ENCODE data around the gene AMER2. TPM values are rescaled to one million over a fixed set of nuclear protein-coding genes. Genes with fewer than 3 reads are reported as not detected.

AMER2 gene
- total RNA-seq, 2 experiments from 2014 or later, result not detected

DNA sequence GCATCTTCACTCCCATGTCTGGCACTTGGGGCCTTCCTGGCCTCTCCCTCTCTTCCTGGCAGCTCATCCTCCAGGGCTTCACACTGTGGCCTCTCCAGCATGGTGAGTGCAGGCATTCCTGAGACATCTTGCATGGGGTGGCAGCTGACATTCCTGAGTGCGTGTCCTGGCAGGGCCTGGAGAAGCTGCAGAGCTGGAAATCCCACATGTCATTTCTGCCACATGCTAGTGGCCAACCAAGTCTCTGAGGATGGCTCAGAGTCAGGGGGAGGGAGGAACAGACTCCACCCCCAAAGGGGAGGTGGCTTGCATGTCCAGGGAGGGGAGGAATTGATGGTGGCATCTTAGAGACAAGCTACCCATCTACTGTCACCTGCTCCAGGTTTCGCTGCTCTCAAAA is 41.6 kb upstream of the AMER2 start:
- Histone ChIP-seq H3K4me3 (ENCODE audit: low read depth, low read length, poor library complexity, severe bottlenecking) (no peak overlapping the region), H3K79me2 (ENCODE audit: insufficient read depth, low read depth, low read length) (no peaks in the 10 kb centered on the region), H3K4me1 (ENCODE audit: insufficient read depth, low read length, poor library complexity, severe bottlenecking) (no peaks in the 10 kb centered on the region), H3K9me2 (ENCODE audit: insufficient read depth, low read length) (no peaks in the 10 kb centered on the region), H4K20me1 (ENCODE audit: insufficient read depth, low read length) (no peaks in the 10 kb centered on the region), H3K9me3 (ENCODE audit: low read length) (no peaks in the 10 kb centered on the region), H3K4me2 (ENCODE audit: low read length) (no peak overlapping the region), H3K27ac (ENCODE audit: low read depth, low read length, poor library complexity, severe bottlenecking) (no peak overlapping the region), H3K36me3 (ENCODE audit: insufficient read depth, low read length) (no peaks in the 10 kb centered on the region), H2AFZ (ENCODE audit: low read length) (no peak overlapping the region)
- CTCF ChIA-PET (ENCODE audit: unreplicated experiment), result interaction anchor here (0.6 kb wide), 1 partner anchor 538 kb away, joined by 3 read pairs; no protein-coding TSS in a partner anchor
- intact Hi-C loops (cut with micrococcal nuclease; ENCODE audit: unreplicated experiment), result no loop called here
- no TSS peak for BruUV-seq (replicated peaks)
- no peak for DNase-seq (ENCODE audit: low spot score)
- TF ChIP-seq, protein P1, sequence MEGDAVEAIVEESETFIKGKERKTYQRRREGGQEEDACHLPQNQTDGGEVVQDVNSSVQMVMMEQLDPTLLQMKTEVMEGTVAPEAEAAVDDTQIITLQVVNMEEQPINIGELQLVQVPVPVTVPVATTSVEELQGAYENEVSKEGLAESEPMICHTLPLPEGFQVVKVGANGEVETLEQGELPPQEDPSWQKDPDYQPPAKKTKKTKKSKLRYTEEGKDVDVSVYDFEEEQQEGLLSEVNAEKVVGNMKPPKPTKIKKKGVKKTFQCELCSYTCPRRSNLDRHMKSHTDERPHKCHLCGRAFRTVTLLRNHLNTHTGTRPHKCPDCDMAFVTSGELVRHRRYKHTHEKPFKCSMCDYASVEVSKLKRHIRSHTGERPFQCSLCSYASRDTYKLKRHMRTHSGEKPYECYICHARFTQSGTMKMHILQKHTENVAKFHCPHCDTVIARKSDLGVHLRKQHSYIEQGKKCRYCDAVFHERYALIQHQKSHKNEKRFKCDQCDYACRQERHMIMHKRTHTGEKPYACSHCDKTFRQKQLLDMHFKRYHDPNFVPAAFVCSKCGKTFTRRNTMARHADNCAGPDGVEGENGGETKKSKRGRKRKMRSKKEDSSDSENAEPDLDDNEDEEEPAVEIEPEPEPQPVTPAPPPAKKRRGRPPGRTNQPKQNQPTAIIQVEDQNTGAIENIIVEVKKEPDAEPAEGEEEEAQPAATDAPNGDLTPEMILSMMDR (conservative IDR thresholded peaks at IDR 0.05; ENCODE audit: low read length), result no peak
- no peak for TF ChIP-seq EZH2phosphoT487 (IDR thresholded peaks at IDR 0.05; ENCODE audit: borderline replicate concordance, low read depth, low read length)
- POLR2A ChIA-PET, result interaction anchor here (0.6 to 0.7 kb wide), 2 partner anchors 1126 to 1169 kb away, joined by 3 to 8 read pairs; no protein-coding TSS in a partner anchor

DNA sequence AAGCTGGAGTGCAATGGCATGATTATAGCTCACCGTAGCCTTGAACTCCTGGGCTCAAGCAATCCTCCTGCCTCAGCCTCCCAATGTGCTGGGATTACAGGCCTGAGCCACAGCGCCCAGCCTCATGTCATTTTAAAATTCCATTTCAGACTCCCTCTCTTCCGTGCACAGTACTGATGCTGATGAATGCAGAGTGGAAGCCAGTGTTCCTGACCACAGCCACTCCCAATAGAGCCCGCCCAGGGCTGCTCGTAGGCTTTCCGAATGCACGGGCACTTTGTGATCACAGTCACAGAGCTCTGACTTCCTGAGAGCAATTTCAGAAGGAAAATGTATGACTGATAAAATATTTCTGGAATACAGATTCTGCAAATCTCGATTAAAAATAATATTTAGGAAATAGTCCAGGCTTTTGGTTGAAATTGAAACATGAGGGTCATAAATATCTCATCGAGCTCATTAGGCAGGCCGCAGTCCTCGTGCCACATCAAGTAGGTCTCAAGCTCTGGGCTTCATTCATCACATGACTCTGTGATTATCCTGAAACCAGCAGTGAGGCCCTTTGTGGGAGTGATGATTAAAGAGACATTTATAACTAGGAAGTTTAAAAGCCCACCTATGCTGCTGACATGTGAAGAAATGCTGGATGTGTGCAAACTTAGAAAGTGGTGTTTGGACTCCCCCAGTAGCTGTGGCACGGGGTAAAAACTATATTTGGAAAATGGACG is 38.9 kb upstream of the AMER2 start:
- intact Hi-C loops (cut with micrococcal nuclease; ENCODE audit: unreplicated experiment), result no loop called here
- Histone ChIP-seq H3K9me2 (ENCODE audit: insufficient read depth, low read length) (no peaks in the 10 kb centered on the region), H4K20me1 (ENCODE audit: insufficient read depth, low read length) (no peaks in the 10 kb centered on the region), H3K79me2 (ENCODE audit: insufficient read depth, low read depth, low read length) (no peaks in the 10 kb centered on the region), H3K4me2 (ENCODE audit: low read length) (no peak overlapping the region), H3K4me1 (ENCODE audit: insufficient read depth, low read length, poor library complexity, severe bottlenecking) (no peaks in the 10 kb centered on the region), H3K36me3 (ENCODE audit: insufficient read depth, low read length) (no peaks in the 10 kb centered on the region), H3K9me3 (ENCODE audit: low read length) (no peaks in the 10 kb centered on the region), H2AFZ (ENCODE audit: low read length) (no peak overlapping the region), H3K4me3 (ENCODE audit: low read depth, low read length, poor library complexity, severe bottlenecking) (no peak overlapping the region), H3K27ac (ENCODE audit: low read depth, low read length, poor library complexity, severe bottlenecking) (no peak overlapping the region)
- CTCF ChIA-PET (ENCODE audit: unreplicated experiment), result no interaction called here
- POLR2A ChIA-PET, result no interaction called here
- DNase-seq (ENCODE audit: low spot score), result no peak
- TF ChIP-seq EZH2phosphoT487 (IDR thresholded peaks at IDR 0.05; ENCODE audit: borderline replicate concordance, low read depth, low read length), result no peak
- TF ChIP-seq, protein P1 (conservative IDR thresholded peaks at IDR 0.05; ENCODE audit: low read length), result no peak
- no TSS peak for BruUV-seq (replicated peaks)

DNA sequence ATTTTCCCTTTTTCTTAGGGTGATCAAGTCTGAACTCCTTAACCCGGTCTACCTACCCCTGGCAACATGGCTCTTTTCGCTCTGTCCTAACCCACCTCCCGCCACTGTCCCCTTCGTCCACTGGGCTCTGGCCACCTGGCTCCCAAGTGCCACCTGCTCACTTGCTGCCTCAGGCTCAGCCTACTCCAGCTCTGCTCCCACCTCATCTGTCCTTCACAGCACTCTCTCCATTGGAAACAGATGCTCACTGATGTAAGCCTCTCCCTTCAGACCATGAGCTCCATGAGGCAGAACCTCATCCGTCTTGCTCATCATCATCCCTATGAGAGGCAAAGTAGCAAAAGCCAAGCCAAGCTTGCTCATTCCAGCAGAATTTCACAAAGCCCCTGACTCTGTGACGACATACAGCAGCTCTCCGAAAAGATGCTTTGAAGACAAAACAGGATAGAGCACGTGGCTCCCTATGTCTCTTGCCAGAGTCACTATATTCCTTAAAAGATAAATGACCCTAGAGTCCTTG is 35.3 kb upstream of the AMER2 start:
- H3K4me2 ChIP-seq (ENCODE audit: low read length), result no peak overlapping the region
- intact Hi-C loops (cut with micrococcal nuclease; ENCODE audit: unreplicated experiment), result no loop called here
- CTCF ChIA-PET (ENCODE audit: unreplicated experiment), result no interaction called here
- H3K36me3 ChIP-seq (ENCODE audit: insufficient read depth, low read length), result no peaks in the 10 kb centered on the region
- H3K9me3 ChIP-seq (ENCODE audit: low read length), result no peaks in the 10 kb centered on the region
- BruUV-seq (replicated peaks), result no TSS peak
- no peak for DNase-seq (ENCODE audit: low spot score)
- H3K4me1 ChIP-seq (ENCODE audit: insufficient read depth, low read length, poor library complexity, severe bottlenecking), result peaks cover 26% of the 10 kb centered on the region
- no peaks in the 10 kb centered on the region for H3K79me2 ChIP-seq (ENCODE audit: insufficient read depth, low read depth, low read length)
- TF ChIP-seq EZH2phosphoT487 (IDR thresholded peaks at IDR 0.05; ENCODE audit: borderline replicate concordance, low read depth, low read length), result no peak
- TF ChIP-seq, protein P1 (conservative IDR thresholded peaks at IDR 0.05; ENCODE audit: low read length), result no peak
- POLR2A ChIA-PET, result no interaction called here
- no peaks in the 10 kb centered on the region for H3K9me2 ChIP-seq (ENCODE audit: insufficient read depth, low read length)
- H3K4me3 ChIP-seq (ENCODE audit: low read depth, low read length, poor library complexity, severe bottlenecking), result no peak overlapping the region
- H4K20me1 ChIP-seq (ENCODE audit: insufficient read depth, low read length), result no peaks in the 10 kb centered on the region
- H2AFZ ChIP-seq (ENCODE audit: low read length), result no peak overlapping the region
- no peak overlapping the region for H3K27ac ChIP-seq (ENCODE audit: low read depth, low read length, poor library complexity, severe bottlenecking)
